GM12891 (cell line): ENCODE data around the gene SRGAP1.

Source experiments
- POLR2AphosphoS5 ChIP-seq: IDR thresholded peaks from 2 replicates; pipeline ENCODE4 v1.6.1; 2011; ENCODE audit warnings: low read depth, low read length, control low read depth
- TAF1 ChIP-seq: IDR thresholded peaks from 2 replicates; pipeline ENCODE4 v1.6.1; 2011; ENCODE audit warnings: low read depth, low read length, control low read depth

- TF ChIP-seq POLR2AphosphoS5 (no peak), TAF1 (no peak)
Observed at GRCh38 chr12:63978519-63978918, 134.0 kb downstream of the SRGAP1 start.
